Right lobe of liver (tissue), 4 donors: Measurements from ENCODE around the gene MCF2L2.

ENCODE experiments used
- CTCF ChIP-seq, 4 donors: fragments of 200-600 bp in 3 of 4; fragments of 450-650 bp in 1 of 4; IDR thresholded peaks; one replicate each; pipeline versions ENCODE4 v1.5.1 to v1.8.0; 2016 to 2022; ENCODE audit warnings: antibody characterized with exemption in 4 of 4, mild to moderate bottlenecking in 2 of 4
- POLR2A ChIP-seq: fragments of 450-650 bp; IDR thresholded peaks from one replicate; pipeline ENCODE4 v1.6.1; 2017; ENCODE audit warnings: antibody characterized with exemption, mild to moderate bottlenecking
- donor health status: DM: no; HTN: no; CAD: no.
- donor health status: DM: no; HTN: no; CAD: no.
- donor health status: DM: no; HTN: yes; CAD: no.

- TF ChIP-seq CTCF (IDR thresholded peaks at IDR 0.05) (no peak), POLR2A (no peak)
Measured at GRCh38 chr3:183277260-183277659, 151.2 kb downstream of the MCF2L2 start.
